ENCODE results near the gene AOPEP. TPM values are rescaled to one million over a fixed set of nuclear protein-coding genes. Genes with fewer than 3 reads are reported as not detected.

Gene AOPEP
- total RNA-seq, 4 donors from 2014 or later = 126 to 216 (median 136) TPM

GRCh38 chr9:94915476-94916450 lies 189.3 kb downstream of the AOPEP start:
- Histone ChIP-seq H3K27ac (no peak overlapping the region), H3K4me1 (peaks cover 2 to 15% of the 10 kb centered on the region in 2 donors)
- no peak for DNase-seq

DNA sequence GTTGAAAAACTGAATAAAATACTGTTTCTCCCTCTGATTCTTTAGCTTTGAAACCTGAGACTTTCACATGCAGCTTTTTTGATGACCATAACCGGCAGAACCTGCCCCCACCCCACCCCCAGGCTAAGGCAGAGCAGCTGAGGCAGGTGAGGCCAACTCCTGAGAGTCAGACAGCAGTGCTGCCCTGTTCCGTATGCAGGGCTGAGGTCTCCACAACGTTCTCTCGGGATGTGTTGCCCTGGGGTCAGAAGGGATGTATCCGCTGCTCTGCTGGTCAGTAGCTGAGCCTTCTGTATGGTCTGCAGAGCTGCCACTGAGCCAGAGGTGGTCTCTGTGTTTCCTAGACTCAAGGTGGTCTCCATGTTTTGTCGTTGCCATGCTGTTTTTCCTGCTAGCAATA lies 190.5 kb downstream of the AOPEP start:
- DNase-seq = peak in 1 of 2 donors; percentile 21
- WGBS, 2 donors = 80 to 86% methylated on average over 6 of the region's 6 CpGs
- no peaks in the 10 kb centered on the region for H3K9me3 ChIP-seq
- no peaks in the 10 kb centered on the region for H3K27me3 ChIP-seq
- no peaks in the 10 kb centered on the region for H3K36me3 ChIP-seq
- H3K27ac ChIP-seq = no peak overlapping the region
- H3K4me3 ChIP-seq (replicated peaks in 1 of 3) = no peak overlapping the region
- intact Hi-C loops (cut with DNase I) = no loop called here
- H3K4me1 ChIP-seq = peaks cover 14 to 27% of the 10 kb centered on the region in 2 donors
- no peak for TF ChIP-seq POLR2A (IDR thresholded peaks at IDR 0.05)
- no peak for TF ChIP-seq CTCF (IDR thresholded peaks at IDR 0.05)

More at GRCh38 chr9:94915476-94916450, 189.3 kb downstream of the AOPEP start:
- intact Hi-C loops (cut with DNase I) = no loop called here
- Histone ChIP-seq H3K36me3 (no peaks in the 10 kb centered on the region), H3K9me3 (no peaks in the 10 kb centered on the region), H3K27me3 (no peaks in the 10 kb centered on the region), H3K4me3 (replicated peaks in 1 of 3) (no peak overlapping the region)
- TF ChIP-seq CTCF (IDR thresholded peaks at IDR 0.05) = no peak
- no peak for TF ChIP-seq POLR2A (IDR thresholded peaks at IDR 0.05)
- WGBS, 2 donors = 95 to 97% methylated on average over 17 of the region's 17 CpGs

GRCh38 chr9:94918038-94918753 lies 191.7 kb downstream of the AOPEP start:
- Histone ChIP-seq H3K4me3 (replicated peaks in 1 of 3) (no peak overlapping the region), H3K27ac (no peak overlapping the region), H3K9me3 (no peaks in the 10 kb centered on the region), H3K4me1 (peaks cover 26 to 40% of the 10 kb centered on the region in 2 donors), H3K27me3 (no peaks in the 10 kb centered on the region), H3K36me3 (no peaks in the 10 kb centered on the region)
- DNase-seq = no peak
- WGBS, 2 donors = 93 to 99% methylated on average over 5 of the region's 5 CpGs
- intact Hi-C loops (cut with DNase I) = no loop called here
- TF ChIP-seq POLR2A (IDR thresholded peaks at IDR 0.05) (no peak), CTCF (IDR thresholded peaks at IDR 0.05) (no peak)

DNA sequence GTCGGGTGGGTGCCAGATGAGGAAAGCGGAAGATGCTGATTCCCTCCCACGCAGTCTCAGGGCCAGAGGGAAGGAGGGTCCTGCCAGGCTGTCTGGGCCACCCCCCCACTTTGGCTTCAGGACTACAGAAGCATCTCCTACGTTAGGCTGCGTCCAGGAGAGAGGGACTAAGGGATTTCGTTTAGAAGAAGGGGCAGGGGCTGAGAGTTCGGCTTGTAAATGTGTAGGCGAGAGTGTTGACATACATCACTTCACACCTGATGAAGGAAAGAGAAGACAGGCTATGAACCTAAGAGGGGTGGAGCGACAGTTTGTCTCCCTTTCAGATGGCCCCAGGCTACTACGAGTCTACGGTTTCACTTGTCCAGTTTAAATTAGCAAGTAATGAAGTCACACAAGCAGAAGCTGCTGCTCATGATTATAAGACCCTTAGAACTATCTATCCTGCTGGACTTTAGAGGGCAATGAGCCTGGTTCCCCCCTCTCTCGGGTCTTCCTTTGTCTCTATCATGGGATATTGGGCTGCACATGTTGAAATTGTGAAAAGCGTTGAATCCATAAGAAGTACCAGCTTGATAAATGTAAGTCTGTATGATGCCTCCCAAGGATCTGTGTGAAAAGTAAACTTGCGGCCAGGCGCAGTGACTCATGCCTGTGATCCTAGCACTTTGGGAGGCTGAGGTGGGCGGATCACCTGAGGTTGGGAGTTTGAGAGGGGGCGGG lies 193.0 kb downstream of the AOPEP start:
- Histone ChIP-seq H3K4me3 (replicated peaks in 1 of 3) (no peak overlapping the region), H3K4me1 (peaks cover 31 to 39% of the 10 kb centered on the region in 2 donors), H3K27ac (peak overlapping the region; percentile 94 to 97 (median 96)), H3K36me3 (no peaks in the 10 kb centered on the region), H3K9me3 (no peaks in the 10 kb centered on the region), H3K27me3 (no peaks in the 10 kb centered on the region)
- WGBS, 2 donors = 94% methylated on average over 17 of the region's 17 CpGs
- TF ChIP-seq CTCF (IDR thresholded peaks at IDR 0.05) (no peak), POLR2A (IDR thresholded peaks at IDR 0.05) (no peak)
- no peak for DNase-seq
- intact Hi-C loops (cut with DNase I) = no loop called here

All from thyroid gland (tissue), 4 donors.